Gastroesophageal sphincter (tissue), 3 donors: ENCODE results near the gene AZIN2.

Experiments
- EP300 ChIP-seq: sonication (generic); formaldehyde crosslinking; IDR thresholded peaks from one replicate; pipeline ENCODE4 v1.6.1; 2017; ENCODE audit warnings: antibody characterized with exemption, mild to moderate bottlenecking
- POLR2AphosphoS5 ChIP-seq: sonication (generic); formaldehyde crosslinking; IDR thresholded peaks from one replicate; pipeline ENCODE4 v1.6.1; 2017; ENCODE audit warnings: antibody characterized with exemption
- TF ChIP-seq, protein P1 (sequence below), 4 experiments: fragments of 200-600 bp in 2 of 4; fragments of 450-650 bp in 2 of 4; sonication (generic) in 1 of 4; IDR thresholded peaks; one replicate each; pipeline ENCODE4 v1.5.1; 2017 to 2019; ENCODE audit warnings: antibody characterized with exemption in 4 of 4, mild to moderate bottlenecking in 2 of 4, moderate library complexity in 2 of 4

DNA sequence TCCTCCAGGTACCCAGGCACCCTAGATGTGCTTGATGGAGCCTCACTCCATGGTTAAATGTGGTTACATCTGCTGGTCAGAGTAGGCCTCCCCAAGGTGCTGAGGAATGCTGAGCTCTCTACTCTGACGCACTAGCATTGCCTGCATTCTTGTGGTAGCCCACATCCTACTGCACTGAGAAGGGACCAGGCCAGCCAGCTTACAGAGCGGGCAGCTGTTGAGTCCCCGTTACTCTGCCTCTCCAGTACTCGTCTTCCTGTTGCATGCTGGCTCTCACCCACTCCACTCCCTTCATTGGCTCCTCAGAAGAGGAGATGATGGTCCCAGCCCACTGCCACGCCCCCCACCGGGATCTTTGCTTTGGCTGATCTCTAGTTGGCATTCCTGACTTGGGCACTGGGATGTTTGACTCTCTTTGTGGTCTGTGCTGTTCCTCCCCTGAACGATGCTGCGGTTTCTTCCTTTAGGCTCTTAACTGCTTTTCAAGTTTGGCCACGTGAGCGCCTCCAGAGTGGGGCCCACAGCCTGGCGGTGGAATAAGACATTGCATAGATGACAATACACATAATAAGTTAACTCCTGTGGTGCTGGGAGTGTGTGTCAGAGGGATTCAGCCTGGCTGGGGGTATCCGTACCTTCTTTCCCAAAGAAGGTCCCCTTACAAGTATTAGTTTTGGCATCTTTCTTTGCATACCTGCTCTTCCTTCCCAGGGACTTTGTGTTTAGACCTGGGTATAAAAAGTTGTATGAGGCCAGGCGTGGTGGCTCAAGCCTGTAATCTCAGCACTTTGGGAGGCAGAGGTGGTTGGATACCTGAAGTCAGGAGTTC, 18.6 kb downstream of the AZIN2 start:
- TF ChIP-seq, protein P1, sequence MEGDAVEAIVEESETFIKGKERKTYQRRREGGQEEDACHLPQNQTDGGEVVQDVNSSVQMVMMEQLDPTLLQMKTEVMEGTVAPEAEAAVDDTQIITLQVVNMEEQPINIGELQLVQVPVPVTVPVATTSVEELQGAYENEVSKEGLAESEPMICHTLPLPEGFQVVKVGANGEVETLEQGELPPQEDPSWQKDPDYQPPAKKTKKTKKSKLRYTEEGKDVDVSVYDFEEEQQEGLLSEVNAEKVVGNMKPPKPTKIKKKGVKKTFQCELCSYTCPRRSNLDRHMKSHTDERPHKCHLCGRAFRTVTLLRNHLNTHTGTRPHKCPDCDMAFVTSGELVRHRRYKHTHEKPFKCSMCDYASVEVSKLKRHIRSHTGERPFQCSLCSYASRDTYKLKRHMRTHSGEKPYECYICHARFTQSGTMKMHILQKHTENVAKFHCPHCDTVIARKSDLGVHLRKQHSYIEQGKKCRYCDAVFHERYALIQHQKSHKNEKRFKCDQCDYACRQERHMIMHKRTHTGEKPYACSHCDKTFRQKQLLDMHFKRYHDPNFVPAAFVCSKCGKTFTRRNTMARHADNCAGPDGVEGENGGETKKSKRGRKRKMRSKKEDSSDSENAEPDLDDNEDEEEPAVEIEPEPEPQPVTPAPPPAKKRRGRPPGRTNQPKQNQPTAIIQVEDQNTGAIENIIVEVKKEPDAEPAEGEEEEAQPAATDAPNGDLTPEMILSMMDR (IDR thresholded peaks at IDR 0.05): no peak
- TF ChIP-seq EP300 (no peak), POLR2AphosphoS5 (no peak)
